GM12878 (cell line): Measurements from ENCODE around the gene RAPGEF3. TPM values are rescaled to one million over a fixed set of nuclear protein-coding genes. Genes with fewer than 3 reads are reported as not detected.

ENCODE experiments used
- BACH1 ChIP-seq: fragments of 450-650 bp; IDR thresholded peaks from 2 replicates; pipeline ENCODE4 v1.6.1; 2017; ENCODE audit warnings: mild to moderate bottlenecking, borderline replicate concordance
- HDGF ChIP-seq: fragments of 450-650 bp; IDR thresholded peaks from 2 replicates; pipeline ENCODE4 v1.6.1; 2016; ENCODE audit warnings: antibody characterized with exemption
- JUNB ChIP-seq: IDR thresholded peaks from 2 replicates; pipeline ENCODE4 v1.6.1; 2016; ENCODE audit warnings: antibody characterized with exemption, mild to moderate bottlenecking
- LARP7 ChIP-seq: fragments of 450-650 bp; IDR thresholded peaks from 2 replicates; pipeline ENCODE4 v1.6.1; 2017; ENCODE audit warnings: mild to moderate bottlenecking
- MYC ChIP-seq: IDR thresholded peaks from 2 replicates; pipeline ENCODE4 v1.6.1; 2011; ENCODE audit warnings: mild to moderate bottlenecking, low read length, moderate library complexity, inconsistent platforms; ENCODE audit not compliant: insufficient read depth, insufficient replicate concordance, insufficient read length, severe bottlenecking
- NFXL1 ChIP-seq: fragments of 450-650 bp; IDR thresholded peaks from 2 replicates; pipeline ENCODE4 v1.6.1; 2017; ENCODE audit warnings: antibody characterized with exemption, mild to moderate bottlenecking, borderline replicate concordance
- POLR2A ChIP-seq: IDR thresholded peaks from 2 replicates; pipeline ENCODE4 v1.6.1; 2011; ENCODE audit warnings: low read depth, mild to moderate bottlenecking, low read length
- SMAD5 ChIP-seq: IDR thresholded peaks from 2 replicates; pipeline ENCODE4 v1.6.1; 2016; ENCODE audit warnings: antibody characterized with exemption, low read depth
- SUZ12 ChIP-seq: fragments of 200-600 bp; sonication (generic); IDR thresholded peaks from one replicate; pipeline ENCODE4 v1.6.1; 2018; ENCODE audit warnings: antibody characterized with exemption, mild to moderate bottlenecking; ENCODE audit not compliant: unreplicated experiment
- ZNF274 ChIP-seq: IDR thresholded peaks from one replicate; pipeline ENCODE4 v1.8.0; 2011; ENCODE audit not compliant: insufficient read length, insufficient read depth
- polyA plus RNA-seq, 11 experiments: library from polyadenylated mRNA; depleted of rRNA in 4 of 11; unstranded in 6 of 11; stranded (reverse) in 5 of 11; fragments of >200 nt; fragmentation: Nextera tagmentation in 4 of 11; fragmentation: Illumina TruSeq in 1 of 11; extraction: Ambion mirVana in 4 of 11; extraction: Trizol in 1 of 11; gene quantifications; 1 replicate in 1 of 11; 2 replicates in 10 of 11; pipeline versions ENCODE4 v1.2.1 to v1.2.3, GENCODE V29; 2011 to 2016; ENCODE audit warnings: inconsistent platforms in 2 of 11, missing spikeins in 2 of 11, low read depth in 1 of 11
- total RNA-seq, 4 experiments: library from RNA; depleted of rRNA in 3 of 4; stranded (reverse); fragments of >200 nt in 3 of 4; fragmentation: Illumina TruSeq in 1 of 4; extraction: Trizol in 1 of 4; gene quantifications; 2 replicates each; pipeline versions ENCODE4 v1.2.1 to v1.2.3, GENCODE V29; 2013 to 2021
- TF ChIP-seq, protein P1 (sequence below): fragments of 450-650 bp; formaldehyde crosslinking; IDR thresholded peaks from 2 replicates; pipeline ENCODE4 v1.4.0; 2022; ENCODE audit warnings: mild to moderate bottlenecking, moderate library complexity

The RAPGEF3 gene
- total and polyA plus RNA-seq, 10 of the 15 experiments (the other 5 are each of a cell fraction or from before 2014, with no cell fraction given), result 0.02 to 0.92 (median 0.31) TPM; not detected in 2

DNA sequence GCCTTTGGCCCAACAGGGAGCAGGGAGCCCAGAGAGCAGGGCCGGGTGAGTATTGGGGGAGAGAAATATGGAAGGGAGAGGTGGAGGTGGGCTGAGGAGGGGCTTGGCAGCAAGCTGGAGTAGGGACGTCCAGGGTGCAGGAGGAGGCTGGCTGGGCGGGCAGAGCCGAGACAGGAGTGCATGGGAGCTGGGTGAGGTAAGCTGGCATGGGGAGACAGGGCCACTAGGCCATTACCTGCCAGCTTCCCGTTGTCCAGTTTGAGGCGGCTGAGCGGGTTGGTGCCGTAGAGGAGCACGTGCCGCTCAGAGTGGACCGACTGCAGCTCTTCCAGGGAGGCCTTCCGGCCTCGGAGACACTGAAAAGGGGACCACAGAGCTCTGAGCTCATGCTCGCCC is 32.7 kb upstream of the RAPGEF3 start (continued):
- TF ChIP-seq SUZ12 (no peak), MYC (no peak), JUNB (no peak), NFXL1 (no peak), LARP7 (no peak), BACH1 (no peak), SMAD5 (no peak), ZNF274 (no peak), HDGF (no peak), POLR2A (no peak)
- TF ChIP-seq, protein P1, sequence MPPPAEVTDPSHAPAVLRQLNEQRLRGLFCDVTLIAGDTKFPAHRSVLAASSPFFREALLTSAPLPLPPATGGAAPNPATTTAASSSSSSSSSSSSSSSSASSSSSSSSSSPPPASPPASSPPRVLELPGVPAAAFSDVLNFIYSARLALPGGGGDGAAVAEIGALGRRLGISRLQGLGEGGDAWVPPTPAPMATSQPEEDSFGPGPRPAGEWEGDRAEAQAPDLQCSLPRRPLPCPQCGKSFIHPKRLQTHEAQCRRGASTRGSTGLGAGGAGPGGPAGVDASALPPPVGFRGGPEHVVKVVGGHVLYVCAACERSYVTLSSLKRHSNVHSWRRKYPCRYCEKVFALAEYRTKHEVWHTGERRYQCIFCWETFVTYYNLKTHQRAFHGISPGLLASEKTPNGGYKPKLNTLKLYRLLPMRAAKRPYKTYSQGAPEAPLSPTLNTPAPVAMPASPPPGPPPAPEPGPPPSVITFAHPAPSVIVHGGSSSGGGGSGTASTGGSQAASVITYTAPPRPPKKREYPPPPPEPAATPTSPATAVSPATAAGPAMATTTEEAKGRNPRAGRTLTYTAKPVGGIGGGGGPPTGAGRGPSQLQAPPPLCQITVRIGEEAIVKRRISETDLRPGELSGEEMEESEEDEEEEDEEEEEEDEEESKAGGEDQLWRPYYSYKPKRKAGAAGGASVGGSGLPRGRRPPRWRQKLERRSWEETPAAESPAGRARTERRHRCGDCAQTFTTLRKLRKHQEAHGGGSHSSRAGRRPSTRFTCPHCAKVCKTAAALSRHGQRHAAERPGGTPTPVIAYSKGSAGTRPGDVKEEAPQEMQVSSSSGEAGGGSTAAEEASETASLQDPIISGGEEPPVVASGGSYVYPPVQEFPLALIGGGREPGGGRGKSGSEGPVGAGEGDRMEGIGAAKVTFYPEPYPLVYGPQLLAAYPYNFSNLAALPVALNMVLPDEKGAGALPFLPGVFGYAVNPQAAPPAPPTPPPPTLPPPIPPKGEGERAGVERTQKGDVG (CRISPR knock-in tag), result no peak
